A549 treated with ZK216348 at 1 μM for 4 hours (cell line): ENCODE results near the gene LZIC. TPM values are rescaled to one million over a fixed set of nuclear protein-coding genes. Genes with fewer than 3 reads are reported as not detected.

Source experiments
- total RNA-seq: library from RNA; stranded (reverse); fragments of 200-300 nt; extraction: Qiagen RNA extraction; gene quantifications from 5 replicates; pipeline ENCODE4 v1.2.3, GENCODE V29; 2022; ENCODE audit warnings: low read depth

The LZIC gene
- 20.1 to 32.6 TPM (median 22.2 TPM) in 5 replicates for total RNA-seq

DNA sequence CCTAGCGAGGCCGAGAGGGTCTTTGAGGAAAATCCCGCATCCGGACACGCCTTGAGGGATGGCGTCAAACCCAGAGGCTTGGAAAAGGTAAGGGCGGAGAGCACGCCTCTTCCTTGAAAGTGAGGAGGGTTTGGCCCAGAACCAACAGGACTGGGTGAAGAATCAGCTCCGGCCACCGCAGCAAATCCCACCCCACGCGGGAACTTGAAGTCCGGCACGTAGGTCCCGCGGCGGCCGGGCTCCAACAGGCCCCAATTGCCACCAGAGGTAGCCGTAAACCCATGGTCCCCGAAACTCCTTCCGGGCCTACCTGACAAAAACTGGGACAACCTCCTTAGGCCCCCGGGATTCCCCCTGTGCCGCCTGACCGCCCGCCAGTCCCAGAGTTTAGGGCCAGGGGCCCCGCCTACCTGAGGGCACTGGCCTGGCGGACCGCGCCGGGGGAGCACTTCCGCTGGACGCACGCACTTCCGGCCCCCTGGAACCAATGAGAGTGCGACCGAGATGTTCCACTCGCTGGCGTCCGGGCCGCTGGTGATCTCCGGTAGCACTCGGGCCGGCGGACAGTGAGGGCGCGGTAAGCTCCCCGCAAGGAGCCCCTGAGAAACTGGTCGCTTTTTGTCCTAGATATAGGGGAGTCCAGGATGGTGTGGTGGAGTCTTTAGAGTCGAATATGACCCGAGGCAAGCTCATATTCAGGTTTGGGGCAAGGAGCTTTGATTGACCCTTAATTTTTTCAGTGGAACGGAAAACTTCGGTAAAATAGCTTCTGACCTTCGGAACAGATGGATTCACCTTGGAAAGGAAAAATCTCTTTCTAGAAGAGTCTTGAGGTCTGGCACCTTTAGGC is at the start of gene LZIC, which contains the start of gene NMNAT1:
TSS of gene LZIC (minus strand) at position 453 of the 850 bp plus-strand sequence. CDS start 6,772 bp downstream, outside the sequence.
TSS of gene NMNAT1 (plus strand) at position 537 of the 850 bp plus-strand sequence. CDS start 28,599 bp downstream, outside the sequence.

DNA sequence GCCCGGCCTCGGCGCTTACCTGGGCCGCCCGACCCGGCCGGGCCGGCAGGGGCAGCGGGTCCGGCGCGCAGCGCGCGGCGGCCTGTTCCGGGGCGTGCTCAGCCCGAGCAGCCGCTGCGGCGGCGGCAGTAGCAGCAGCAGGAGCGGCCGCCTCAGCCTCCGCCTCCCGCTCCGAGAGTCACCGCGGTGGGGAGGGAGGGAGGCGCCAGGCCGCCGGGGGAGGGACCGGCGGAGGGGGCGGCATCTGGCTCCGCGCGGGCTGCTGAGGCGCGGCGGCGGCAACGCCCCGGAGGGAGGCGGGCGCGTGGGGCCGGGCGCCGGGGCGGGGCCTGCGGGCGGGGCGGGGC is 33.1 kb downstream of the LZIC start, which contains the start of gene CTNNBIP1:
TSS of gene CTNNBIP1 (minus strand) at position 194 of the 347 bp plus-strand sequence. CDS start 38,205 bp downstream, outside the sequence.

Other genes with a start within 250 kb of the LZIC start
- 49.6 to 74.2 TPM (median 68.2 TPM) in 5 replicates for gene CLSTN1, start 119.4 kb downstream of the LZIC start, total RNA-seq
- gene CTNNBIP1, start 33.1 kb downstream of the LZIC start, total RNA-seq: 7.6 to 9.3 TPM (median 8.1 TPM) in 5 replicates
- 2.2 to 2.9 TPM (median 2.7 TPM) in 5 replicates for gene NMNAT1, start 84 bp upstream of the LZIC start, total RNA-seq
- 4.5 to 11.2 TPM (median 5.1 TPM) in 5 replicates for gene RBP7, start 53.8 kb upstream of the LZIC start, total RNA-seq
- 12.0 to 14.8 TPM (median 13.0 TPM) in 5 replicates for gene UBE4B, start 89.6 kb upstream of the LZIC start, total RNA-seq